K562 (cell line): ENCODE data around the gene TNNI2. TPM values are rescaled to one million over a fixed set of nuclear protein-coding genes. Genes with fewer than 3 reads are reported as not detected.

Experiments
- ATAC-seq: fragments of 200-7000 bp; cut with Tn5 transposase; 3 replicates; pipeline ENCODE4 v1.9.1; 2020; ENCODE audit warnings: moderate library complexity
- BruUV-seq: library from RNA; stranded (reverse); fragments of 400-500 nt; replicated peaks from 2 replicates; lab custom pipeline; 2021; lab: Mats Ljungman, UMichigan
- CTCF ChIA-PET: fragments of 300-600 bp; formaldehyde crosslinking; extraction: SDS; loops from one replicate; lab custom pipeline; 2021; ENCODE audit warnings: low intra/inter-chr PET ratio; lab: Yijun Ruan, JAX
- POLR2A ChIA-PET: fragments of 300-600, 350-650 bp; sonication (Branson Sonifier 250); formaldehyde crosslinking; extraction: SDS; loops from one replicate; lab custom pipeline; 2021; ENCODE audit warnings: antibody characterized with exemption, inconsistent platforms; lab: Yijun Ruan, JAX
- DNase-seq, 4 experiments: peaks; one replicate each; pipeline versions ENCODE4 v3.0.0 to v3.0.0-alpha.2; 2011 to 2018; ENCODE audit warnings: low spot score in 3 of 4, mixed read lengths in 3 of 4; ENCODE audit errors: extremely low read depth in 1 of 4
- FAIRE-seq: peaks from 2 replicates; lab custom pipeline; 2011; peaks lifted over from hg19 to GRCh38; lab: Jason Lieb, UNC
- H2AFZ ChIP-seq: 2 replicates; pipeline ENCODE4 v1.6.0; 2011; ENCODE audit warnings: low read depth, low read length, control low read depth, inconsistent platforms
- H3K27ac ChIP-seq: fragments of 200-600 bp; 3 replicates; pipeline ENCODE4 v1.8.0; 2011; ENCODE audit warnings: low read depth, mild to moderate bottlenecking, control low read depth, inconsistent platforms, low read length, moderate library complexity, mixed read lengths; ENCODE audit errors: extremely low read depth
- H3K27me3 ChIP-seq, 2 experiments: fragments of 300-600 bp in 1 of 2; 2 replicates in 1 of 2; 3 replicates in 1 of 2; pipeline versions ENCODE4 v1.6.0 to v1.8.0; 2011; ENCODE audit warnings: inconsistent platforms in 2 of 2, low read length in 2 of 2, mild to moderate bottlenecking in 1 of 2, mixed read lengths in 1 of 2, moderate library complexity in 1 of 2; ENCODE audit not compliant: control insufficient read depth in 2 of 2, insufficient read depth in 2 of 2
- H3K36me3 ChIP-seq: fragments of 300-600 bp; 3 replicates; pipeline ENCODE4 v1.8.0; 2011; ENCODE audit warnings: mild to moderate bottlenecking, low read length, inconsistent platforms; ENCODE audit not compliant: control insufficient read depth, insufficient read depth
- H3K4me1 ChIP-seq, 2 experiments: fragments of 200-600 bp in 1 of 2; replicated peaks in 1 of 2; 2 replicates in 1 of 2; 3 replicates in 1 of 2; pipeline versions ENCODE4 v1.5.1 to v1.8.0; 2011; ENCODE audit warnings: inconsistent platforms in 2 of 2, low read length in 2 of 2, mild to moderate bottlenecking in 1 of 2, mixed read lengths in 1 of 2, moderate library complexity in 1 of 2; ENCODE audit not compliant: control insufficient read depth in 2 of 2, insufficient read depth in 2 of 2
- H3K4me2 ChIP-seq: 2 replicates; pipeline ENCODE4 v1.6.1; 2011; ENCODE audit warnings: low read length, control low read depth, inconsistent platforms, mixed read lengths; ENCODE audit not compliant: insufficient read depth
- H3K4me3 ChIP-seq: fragments of 200-600 bp; sonication (generic), shearing (Covaris generic); 2 replicates; pipeline ENCODE4 v1.5.1; 2016; ENCODE audit warnings: control low read depth, inconsistent platforms
- H3K79me2 ChIP-seq: fragments of 200-600 bp; 3 replicates; pipeline ENCODE4 v1.8.0; 2011; ENCODE audit warnings: low read length, inconsistent platforms; ENCODE audit not compliant: control insufficient read depth, insufficient read depth
- H3K9ac ChIP-seq, 2 experiments: 2 replicates each; pipeline versions ENCODE4 v1.6.0 to v1.6.1; 2011; ENCODE audit warnings: low read depth in 2 of 2, low read length in 2 of 2, control low read depth in 1 of 2, inconsistent platforms in 1 of 2, mild to moderate bottlenecking in 1 of 2, mixed read lengths in 1 of 2; ENCODE audit not compliant: insufficient read depth in 1 of 2
- H3K9me1 ChIP-seq: one replicate; pipeline ENCODE4 v1.6.0; 2011; ENCODE audit warnings: inconsistent platforms, mild to moderate bottlenecking, low read length, moderate library complexity; ENCODE audit not compliant: control insufficient read depth, insufficient read depth
- H3K9me3 ChIP-seq: replicated peaks from 2 replicates; pipeline ENCODE4 v1.5.1; 2011; ENCODE audit warnings: low read depth, low read length, inconsistent platforms; ENCODE audit not compliant: control insufficient read depth, insufficient read depth
- H4K20me1 ChIP-seq: replicated peaks from 2 replicates; pipeline ENCODE4 v1.6.1; 2011; ENCODE audit warnings: low read length, inconsistent platforms, mixed read lengths; ENCODE audit not compliant: control insufficient read depth, insufficient read depth
- BDP1 ChIP-seq: IDR thresholded peaks from 3 replicates; pipeline ENCODE4 v1.6.1; 2011; ENCODE audit not compliant: insufficient read length, insufficient read depth
- CBX1 ChIP-seq: sonication (generic); IDR thresholded peaks from 2 replicates; pipeline ENCODE4 v1.6.1; 2016; ENCODE audit warnings: antibody characterized with exemption, low read depth, mild to moderate bottlenecking
- CSDE1 ChIP-seq, 2 experiments: fragments of 450-650 bp; IDR thresholded peaks; 2 replicates each; pipeline ENCODE4 v1.6.1; 2016; ENCODE audit warnings: mild to moderate bottlenecking in 1 of 2
- ESRRB ChIP-seq: fragments of 250-450 bp; sonication (Bioruptor Pico); IDR thresholded peaks from 2 replicates; pipeline ENCODE4 v1.5.0; 2020; ENCODE audit warnings: mild to moderate bottlenecking, moderate library complexity, borderline replicate concordance
- FOXJ2 ChIP-seq: fragments of 200-800 bp; sonication (Bioruptor generic); IDR thresholded peaks from 2 replicates; pipeline ENCODE4 v1.6.1; 2016; ENCODE audit warnings: missing genetic modification characterization, missing compliant biosample characterization
- GATAD2A ChIP-seq: fragments of 450-650 bp; IDR thresholded peaks from 2 replicates; pipeline ENCODE4 v1.6.1; 2017
- GATAD2B ChIP-seq: fragments of 450-650 bp; IDR thresholded peaks from 2 replicates; pipeline ENCODE4 v1.6.1; 2017; ENCODE audit warnings: mild to moderate bottlenecking, borderline replicate concordance
- MAZ ChIP-seq, 2 experiments: fragments of 450-650 bp in 1 of 2; sonication (generic) in 1 of 2; formaldehyde crosslinking; IDR thresholded peaks in 1 of 2; conservative IDR thresholded peaks in 1 of 2; 2 replicates each; pipeline versions ENCODE4 v1.4.0 to v1.5.0; 2020; ENCODE audit warnings: mild to moderate bottlenecking in 1 of 2, missing genetic modification reagents in 1 of 2
- MED1 ChIP-seq: sonication (generic); formaldehyde crosslinking; IDR thresholded peaks from 2 replicates; pipeline ENCODE4 v1.8.1; 2023; ENCODE audit warnings: missing genetic modification reagents, borderline replicate concordance
- NR4A1 ChIP-seq, 2 experiments: fragments of 250-450 bp in 1 of 2; fragments of 450-650 bp in 1 of 2; sonication (Bioruptor Pico) in 1 of 2; IDR thresholded peaks; 2 replicates each; pipeline versions ENCODE4 v1.4.0 to v1.6.1; 2016 to 2020; ENCODE audit warnings: mild to moderate bottlenecking in 2 of 2, missing compliant biosample characterization in 1 of 2, missing genetic modification characterization in 1 of 2, moderate library complexity in 1 of 2
- PML ChIP-seq: IDR thresholded peaks from 2 replicates; pipeline ENCODE4 v1.6.1; 2012; ENCODE audit warnings: low read length, inconsistent platforms
- PTRF ChIP-seq: fragments of 450-650 bp; IDR thresholded peaks from 2 replicates; pipeline ENCODE4 v1.6.1; 2016; ENCODE audit warnings: mild to moderate bottlenecking, missing genetic modification characterization, missing compliant biosample characterization
- SREBF1 ChIP-seq: fragments of 150-350 bp; IDR thresholded peaks from 2 replicates; pipeline ENCODE4 v1.6.1; 2014; ENCODE audit warnings: antibody characterized with exemption, low read depth, low read length, borderline replicate concordance
- XRCC5 ChIP-seq: fragments of 200-400 bp; formaldehyde crosslinking; IDR thresholded peaks from 2 replicates; pipeline ENCODE4 v1.6.1; 2017; ENCODE audit warnings: low read depth, mild to moderate bottlenecking, low read length
- ZNF124 ChIP-seq: sonication (generic); formaldehyde crosslinking; IDR thresholded peaks from 2 replicates; pipeline ENCODE4 v1.8.1; 2022; ENCODE audit warnings: missing genetic modification reagents
- ZNF398 ChIP-seq: fragments of 250-450 bp; sonication (Bioruptor Pico); IDR thresholded peaks from 2 replicates; pipeline ENCODE4 v1.8.0; 2021; ENCODE audit warnings: moderate library complexity, mild to moderate bottlenecking, inconsistent platforms
- ZNF507 ChIP-seq: conservative IDR thresholded peaks from 2 replicates; pipeline ENCODE4 v1.6.1; 2017; ENCODE audit warnings: missing genetic modification characterization, missing compliant biosample characterization
- ZNF77 ChIP-seq: fragments of 250-450 bp; sonication (Bioruptor Pico); IDR thresholded peaks from 2 replicates; pipeline ENCODE4 v1.5.0; 2020
- ZNF785 ChIP-seq: fragments of 250-450 bp; sonication (Bioruptor Pico); IDR thresholded peaks from 2 replicates; pipeline ENCODE4 v1.4.0; 2020; ENCODE audit warnings: mild to moderate bottlenecking
- WGBS: fragments of 100-300 bp; shearing (Covaris generic); methylation state at CpG from one replicate; pipeline ENCODE4 v1.1.6; 2016; ENCODE audit warnings: low coverage, mixed read lengths; ENCODE audit not compliant: insufficient coverage; ENCODE audit errors: missing lambda C conversion rate; 5-methylcytosine and 5-hydroxymethylcytosine counted together
- in situ Hi-C: fragments of 300-500 bp; cut with MboI; formaldehyde crosslinking; loops from 4 replicates; pipeline ENCODE4 v1.15.0; 2018; ENCODE audit warnings: inconsistent platforms, mixed read lengths
- intact Hi-C: fragments of 100-400 bp; cut with micrococcal nuclease; formaldehyde crosslinking; loops from 2 replicates; pipeline ENCODE4 v1.14.2; 2022
- polyA plus RNA-seq, 8 experiments: library from polyadenylated mRNA; depleted of rRNA in 4 of 8; stranded (reverse) in 5 of 8; unstranded in 3 of 8; fragments of >200 nt; fragmentation: Nextera tagmentation in 2 of 8; fragmentation: Illumina TruSeq in 1 of 8; extraction: Ambion mirVana in 2 of 8; extraction: Trizol in 1 of 8; gene quantifications; 2 replicates each; pipeline versions ENCODE4 v1.2.1 to v1.2.3, GENCODE V29; 2011 to 2014; ENCODE audit warnings: inconsistent platforms in 1 of 8, missing spikeins in 1 of 8
- total RNA-seq, 7 experiments: library from RNA; depleted of rRNA in 6 of 7; stranded (reverse); fragments of >200 nt in 6 of 7; fragmentation: Illumina TruSeq in 2 of 7; extraction: Trizol in 2 of 7; gene quantifications; 2 replicates each; pipeline versions ENCODE4 v1.2.1 to v1.2.3, GENCODE V29; 2011 to 2021; ENCODE audit warnings: low replicate concordance in 1 of 7
- TF ChIP-seq, protein P1 (sequence below): fragments of 200-800 bp; sonication (Bioruptor generic); IDR thresholded peaks from 2 replicates; pipeline ENCODE4 v1.6.1; 2017; ENCODE audit warnings: missing genetic modification characterization, missing compliant biosample characterization

TNNI2 gene
- total and polyA plus RNA-seq, 9 of the 15 experiments (the other 6 are each of a cell fraction or from before 2014, with no cell fraction given), result not detected

DNA sequence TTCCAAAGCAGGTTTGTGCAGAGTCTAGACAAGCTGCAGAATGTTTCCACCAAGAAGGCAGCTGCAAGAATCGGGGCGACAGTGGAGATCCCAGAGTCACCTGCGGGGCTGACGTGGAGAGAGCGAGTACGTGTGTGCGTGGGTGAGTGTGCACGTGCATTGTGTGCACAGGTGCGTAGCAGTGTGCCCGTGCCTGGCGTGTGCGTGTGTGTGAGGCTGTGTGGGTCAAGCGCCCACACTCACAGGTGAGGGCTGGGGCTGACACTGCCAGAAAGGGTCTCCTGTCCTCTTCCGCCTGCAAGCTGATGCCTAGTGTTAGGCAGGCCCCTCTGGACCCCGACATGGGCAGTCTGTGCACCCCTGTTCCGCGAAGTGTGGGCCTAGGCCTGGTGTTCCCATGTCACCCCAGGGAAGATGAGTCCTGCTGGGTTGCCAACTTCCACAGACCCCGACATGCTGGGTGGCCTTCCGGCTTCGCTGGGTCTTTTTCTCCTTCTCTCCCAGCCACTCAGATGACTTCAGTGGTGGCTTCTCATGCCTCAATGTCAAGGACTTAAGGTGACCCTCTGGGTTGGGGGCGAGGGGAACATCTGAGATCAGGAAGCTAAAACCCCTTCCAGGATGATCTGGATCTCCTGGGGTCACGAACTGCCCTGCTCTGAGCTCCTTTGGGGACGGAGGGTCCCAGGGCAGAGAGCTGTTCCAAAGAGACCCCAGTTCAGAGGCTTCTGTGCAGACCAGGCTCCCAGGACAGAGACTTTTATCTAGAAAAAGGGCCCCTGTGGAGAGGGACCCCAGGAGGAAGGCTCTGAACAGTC lies 14.4 kb upstream of the TNNI2 start:
- TF ChIP-seq PML, result no peak
- TF ChIP-seq FOXJ2, result no peak
- no peak for TF ChIP-seq MED1 (CRISPR knock-in tag)
- no peak for TF ChIP-seq ZNF77
- TF ChIP-seq ZNF124 (CRISPR knock-in tag), result no peak
- TF ChIP-seq CSDE1 (IDR thresholded peaks at IDR 0.05), result no peak
- TF ChIP-seq ZNF785 (CRISPR knock-in tag), result no peak
- TF ChIP-seq NR4A1 (CRISPR knock-in tag; IDR thresholded peaks at IDR 0.05), result no peak
- no peak for TF ChIP-seq NR4A1 (tag; IDR thresholded peaks at IDR 0.05)
- TF ChIP-seq XRCC5, result no peak
- no peak for TF ChIP-seq MAZ (CRISPR knock-in tag; conservative IDR thresholded peaks at IDR 0.05 in 1 of 2, IDR thresholded peaks at IDR 0.05 in 1 of 2)
- TF ChIP-seq ESRRB (CRISPR knock-in tag), result no peak
- no peak for TF ChIP-seq PTRF (tag)
- TF ChIP-seq, protein P1, sequence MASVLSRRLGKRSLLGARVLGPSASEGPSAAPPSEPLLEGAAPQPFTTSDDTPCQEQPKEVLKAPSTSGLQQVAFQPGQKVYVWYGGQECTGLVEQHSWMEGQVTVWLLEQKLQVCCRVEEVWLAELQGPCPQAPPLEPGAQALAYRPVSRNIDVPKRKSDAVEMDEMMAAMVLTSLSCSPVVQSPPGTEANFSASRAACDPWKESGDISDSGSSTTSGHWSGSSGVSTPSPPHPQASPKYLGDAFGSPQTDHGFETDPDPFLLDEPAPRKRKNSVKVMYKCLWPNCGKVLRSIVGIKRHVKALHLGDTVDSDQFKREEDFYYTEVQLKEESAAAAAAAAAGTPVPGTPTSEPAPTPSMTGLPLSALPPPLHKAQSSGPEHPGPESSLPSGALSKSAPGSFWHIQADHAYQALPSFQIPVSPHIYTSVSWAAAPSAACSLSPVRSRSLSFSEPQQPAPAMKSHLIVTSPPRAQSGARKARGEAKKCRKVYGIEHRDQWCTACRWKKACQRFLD (CRISPR knock-in tag), result no peak
- no peak for TF ChIP-seq GATAD2B
- no peak for TF ChIP-seq CBX1
- no peak for TF ChIP-seq SREBF1
- TF ChIP-seq ZNF398, result no peak
- TF ChIP-seq BDP1, result no peak
- no peak for TF ChIP-seq ZNF507 (tag)
- no peak for TF ChIP-seq GATAD2A
- no peak for ATAC-seq
- CTCF ChIA-PET, result interaction anchor here (0.6 to 2.6 kb wide), 5 partner anchors 62 to 330 kb away, joined by 3 to 19 read pairs (median 4); no protein-coding TSS in a partner anchor
- in situ Hi-C loops, result loop anchor here (5.0 kb wide), 1 partner anchor 127 kb away; the partner anchor contains the start of gene KRTAP5-6
- intact Hi-C loops, result loop anchor here (5.0 kb wide), 1 partner anchor 328 kb away; no protein-coding TSS in a partner anchor
- Histone ChIP-seq H3K4me1 (peaks cover 0 to 29% of the 10 kb centered on the region in 2 experiments; a peak in 2 of 5 replicates), H4K20me1 (no peaks in the 10 kb centered on the region; the same call in none of the 2 replicates), H3K79me2 (no peaks in the 10 kb centered on the region), H3K27me3 (peaks cover 0 to 35% of the 10 kb centered on the region in 2 experiments; a peak in 2 of 5 replicates), H3K27ac (no peak overlapping the region), H3K4me2 (no peak overlapping the region), H3K9me3 (no peaks in the 10 kb centered on the region), H3K9ac (no peak overlapping the region), H3K4me3 (no peak overlapping the region), H3K9me1 (no peaks in the 10 kb centered on the region), H3K36me3 (no peaks in the 10 kb centered on the region), H2AFZ (no peak overlapping the region)
- WGBS, result 15% methylated on average over 23 of the region's 23 CpGs
- POLR2A ChIA-PET, result interaction anchor here (0.5 to 1.0 kb wide), 2 partner anchors 9 to 425 kb away, joined by 3 read pairs; no protein-coding TSS in a partner anchor
- FAIRE-seq, result no peak
- no peak for DNase-seq
- BruUV-seq, result no TSS peak
